ENCODE data around the gene WBP1L. TPM values are rescaled to one million over a fixed set of nuclear protein-coding genes. Genes with fewer than 3 reads are reported as not detected.

WBP1L gene
- total RNA-seq, 1 experiment from 2014 or later = 23.8 TPM

DNA sequence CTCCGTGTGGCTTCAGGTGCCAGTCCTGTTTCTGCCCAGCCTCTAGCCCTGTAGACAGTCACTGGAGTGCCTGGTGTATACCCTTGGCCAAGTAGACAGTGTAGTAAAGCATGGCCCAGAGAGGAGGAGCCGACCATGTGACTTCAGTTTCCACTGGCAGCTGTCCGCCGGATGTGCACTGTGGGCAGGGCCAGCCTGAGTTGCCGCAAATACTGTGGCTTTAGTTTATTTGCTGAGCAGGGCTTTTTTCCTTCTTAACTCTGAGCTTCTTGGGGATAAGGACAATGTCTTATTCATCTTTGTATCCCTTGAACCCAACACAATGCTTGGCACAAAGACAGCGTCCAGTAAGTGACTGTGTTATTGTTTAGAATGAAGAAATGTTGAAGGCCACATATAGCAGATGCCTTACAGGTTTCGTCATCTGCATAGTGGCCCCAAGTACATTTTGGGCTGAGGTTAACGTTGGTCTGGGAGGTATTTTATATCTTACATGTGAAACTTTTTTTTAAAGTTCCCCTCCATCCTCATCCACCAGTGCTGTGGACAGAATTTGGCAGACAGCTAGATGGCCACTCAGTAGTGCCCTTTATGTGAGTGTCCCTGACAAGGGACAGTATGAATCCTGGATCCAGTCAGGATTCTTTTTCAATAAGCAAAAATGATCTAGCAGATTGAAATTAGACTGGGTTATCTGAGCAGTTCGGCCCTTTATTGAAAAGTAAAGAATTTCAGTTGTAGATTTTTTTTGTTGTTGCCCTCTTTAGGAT is 52.8 kb downstream of the WBP1L start:
- ChIA-PET POLR2A (ENCODE audit: unreplicated experiment) (no interaction called here), CTCF (no interaction called here)

DNA sequence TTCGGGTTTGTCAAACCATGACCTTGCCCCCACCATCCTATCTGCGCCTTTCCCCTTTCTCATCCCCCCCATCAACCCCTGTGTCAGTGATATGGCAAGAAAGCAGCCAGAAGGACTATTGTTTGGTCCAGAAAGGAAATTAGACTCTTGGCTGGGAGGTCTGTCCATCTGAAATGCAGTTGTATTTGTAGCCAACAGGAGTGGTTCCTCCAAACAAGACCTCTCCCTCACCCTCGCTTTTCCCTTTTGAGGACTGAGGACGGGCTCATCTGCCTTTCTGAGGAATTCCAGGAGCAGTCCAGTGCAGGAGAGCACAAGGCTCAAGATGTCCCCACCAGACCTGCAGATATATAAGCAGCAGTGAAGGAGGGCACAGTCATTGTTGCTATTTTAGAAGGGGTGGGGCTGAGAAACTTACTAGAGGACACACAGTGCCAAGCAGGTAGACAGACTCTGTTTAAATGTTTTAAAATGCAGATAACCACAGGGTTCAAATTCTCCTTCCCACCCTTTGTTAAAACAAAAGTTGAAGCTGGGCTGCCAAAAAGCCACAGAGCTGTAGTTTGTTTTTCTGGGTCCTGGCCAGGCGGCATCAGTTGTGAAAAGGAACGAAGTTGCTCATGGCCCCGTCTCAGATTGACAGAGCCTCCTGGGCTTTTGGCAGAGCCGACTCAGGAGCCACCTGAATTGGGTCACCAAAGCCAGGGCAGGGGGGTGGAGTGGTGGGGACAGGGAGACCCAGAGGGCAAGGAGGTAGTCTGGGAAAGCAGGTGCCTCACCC is 56.1 kb downstream of the WBP1L start:
- no peaks in the 10 kb centered on the region for H3F3A ChIP-seq (ENCODE audit: low read length, unreplicated experiment)
- H3K4me3 ChIP-seq (ENCODE audit: low read length) = no peak overlapping the region
- H3K9me2 ChIP-seq (replicated peaks; ENCODE audit: low read length) = no peaks in the 10 kb centered on the region
- H3K79me2 ChIP-seq (ENCODE audit: low read length) = no peaks in the 10 kb centered on the region
- no peaks in the 10 kb centered on the region for H3K27me3 ChIP-seq (ENCODE audit: low read length)
- intact Hi-C loops (cut with micrococcal nuclease) = no loop called here
- ChIA-PET POLR2A (ENCODE audit: unreplicated experiment) (no interaction called here), CTCF (no interaction called here)
- no peaks in the 10 kb centered on the region for H4K20me1 ChIP-seq (ENCODE audit: low read length)
- H3K9ac ChIP-seq (ENCODE audit: low read length) = no peak overlapping the region
- ATAC-seq = no peak
- no peak overlapping the region for H3K4me2 ChIP-seq (ENCODE audit: low read length)
- TF ChIP-seq EZH2phosphoT487 (IDR thresholded peaks at IDR 0.05; ENCODE audit: borderline replicate concordance, low read length) = no peak
- DNase-seq = no peak
- BruUV-seq (replicated peaks) = no TSS peak
- no peaks in the 10 kb centered on the region; the same call in 1 of the 2 replicates for H3K36me3 ChIP-seq (ENCODE audit: low read depth, low read length)
- H3K4me1 ChIP-seq (ENCODE audit: insufficient read depth, low read length) = no peaks in the 10 kb centered on the region
- no peak overlapping the region for H3K27ac ChIP-seq (ENCODE audit: low read length)
- no peaks in the 10 kb centered on the region for H3K9me3 ChIP-seq (ENCODE audit: low read length)
- no peak overlapping the region for H2AFZ ChIP-seq (ENCODE audit: low read length)

More for the DNA sequence above, 52.8 kb downstream of the WBP1L start:
- Histone ChIP-seq H3K9ac (ENCODE audit: low read length) (no peak overlapping the region), H4K20me1 (ENCODE audit: low read length) (no peaks in the 10 kb centered on the region), H3K27me3 (ENCODE audit: low read length) (no peaks in the 10 kb centered on the region), H3K4me2 (ENCODE audit: low read length) (no peak overlapping the region), H3K4me1 (ENCODE audit: insufficient read depth, low read length) (no peaks in the 10 kb centered on the region), H3K9me3 (ENCODE audit: low read length) (no peaks in the 10 kb centered on the region), H2AFZ (ENCODE audit: low read length) (no peak overlapping the region), H3K36me3 (ENCODE audit: low read depth, low read length) (no peaks in the 10 kb centered on the region), H3K27ac (ENCODE audit: low read length) (no peak overlapping the region), H3K79me2 (ENCODE audit: low read length) (no peaks in the 10 kb centered on the region), H3K9me2 (replicated peaks; ENCODE audit: low read length) (no peaks in the 10 kb centered on the region), H3K4me3 (ENCODE audit: low read length) (no peak overlapping the region), H3F3A (ENCODE audit: low read length, unreplicated experiment) (no peaks in the 10 kb centered on the region)
- ATAC-seq = no peak
- DNase-seq = no peak
- no peak for TF ChIP-seq EZH2phosphoT487 (IDR thresholded peaks at IDR 0.05; ENCODE audit: borderline replicate concordance, low read length)
- TF ChIP-seq, protein P1, sequence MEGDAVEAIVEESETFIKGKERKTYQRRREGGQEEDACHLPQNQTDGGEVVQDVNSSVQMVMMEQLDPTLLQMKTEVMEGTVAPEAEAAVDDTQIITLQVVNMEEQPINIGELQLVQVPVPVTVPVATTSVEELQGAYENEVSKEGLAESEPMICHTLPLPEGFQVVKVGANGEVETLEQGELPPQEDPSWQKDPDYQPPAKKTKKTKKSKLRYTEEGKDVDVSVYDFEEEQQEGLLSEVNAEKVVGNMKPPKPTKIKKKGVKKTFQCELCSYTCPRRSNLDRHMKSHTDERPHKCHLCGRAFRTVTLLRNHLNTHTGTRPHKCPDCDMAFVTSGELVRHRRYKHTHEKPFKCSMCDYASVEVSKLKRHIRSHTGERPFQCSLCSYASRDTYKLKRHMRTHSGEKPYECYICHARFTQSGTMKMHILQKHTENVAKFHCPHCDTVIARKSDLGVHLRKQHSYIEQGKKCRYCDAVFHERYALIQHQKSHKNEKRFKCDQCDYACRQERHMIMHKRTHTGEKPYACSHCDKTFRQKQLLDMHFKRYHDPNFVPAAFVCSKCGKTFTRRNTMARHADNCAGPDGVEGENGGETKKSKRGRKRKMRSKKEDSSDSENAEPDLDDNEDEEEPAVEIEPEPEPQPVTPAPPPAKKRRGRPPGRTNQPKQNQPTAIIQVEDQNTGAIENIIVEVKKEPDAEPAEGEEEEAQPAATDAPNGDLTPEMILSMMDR (conservative IDR thresholded peaks at IDR 0.05; ENCODE audit: low read depth, low read length) = no peak
- TF ChIP-seq EZH2 (IDR thresholded peaks at IDR 0.05; ENCODE audit: low read length, unreplicated experiment) = no peak
- intact Hi-C loops (cut with micrococcal nuclease) = no loop called here
- no TSS peak for BruUV-seq (replicated peaks)

DNA sequence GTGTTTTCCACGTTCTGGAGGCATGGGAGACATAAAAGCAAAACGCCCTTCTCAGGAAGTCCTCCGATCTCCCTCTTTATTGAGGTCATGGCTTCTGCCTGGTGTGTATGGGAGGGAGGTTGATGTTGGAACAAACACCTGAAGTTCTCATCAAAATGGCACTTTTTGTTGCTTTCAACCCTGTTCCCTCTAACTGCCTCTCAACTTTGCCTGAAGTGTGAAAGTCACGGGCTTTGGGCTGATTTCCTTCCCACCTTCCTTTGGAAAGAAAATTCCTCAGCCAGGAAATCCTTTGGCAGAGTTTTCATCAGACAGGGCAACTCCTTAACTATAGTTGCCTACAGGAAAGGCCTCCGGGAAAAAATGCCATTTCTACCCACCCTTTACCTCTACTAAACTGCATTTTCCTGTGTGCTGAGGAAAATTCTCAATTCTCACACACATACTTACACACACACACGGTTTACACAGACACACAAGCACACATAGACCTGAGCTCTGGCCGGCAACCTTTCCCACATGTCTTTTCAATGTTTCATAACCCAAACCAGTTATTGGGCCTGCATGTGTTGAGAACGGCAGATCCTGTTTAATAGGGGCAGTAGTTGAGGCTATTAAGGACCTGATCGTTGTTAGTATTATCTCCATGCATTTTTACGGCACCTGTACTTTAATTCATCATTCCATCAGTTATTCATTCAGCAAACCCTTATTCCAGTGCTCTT is 57.0 kb downstream of the WBP1L start:
- no peaks in the 10 kb centered on the region for H3K79me2 ChIP-seq (ENCODE audit: low read length)
- BruUV-seq (replicated peaks) = no TSS peak
- H3K9me2 ChIP-seq (replicated peaks; ENCODE audit: low read length) = no peaks in the 10 kb centered on the region
- no peak overlapping the region for H3K27ac ChIP-seq (ENCODE audit: low read length)
- ChIA-PET CTCF (no interaction called here), POLR2A (ENCODE audit: unreplicated experiment) (no interaction called here)
- no peaks in the 10 kb centered on the region for H3F3A ChIP-seq (ENCODE audit: low read length, unreplicated experiment)
- H3K9ac ChIP-seq (ENCODE audit: low read length) = no peak overlapping the region
- no peaks in the 10 kb centered on the region; the same call in 1 of the 2 replicates for H3K36me3 ChIP-seq (ENCODE audit: low read depth, low read length)
- no peak for TF ChIP-seq EZH2 (IDR thresholded peaks at IDR 0.05; ENCODE audit: low read length, unreplicated experiment)
- TF ChIP-seq, protein P1 (conservative IDR thresholded peaks at IDR 0.05; ENCODE audit: low read depth, low read length) = no peak
- intact Hi-C loops (cut with micrococcal nuclease) = no loop called here
- H2AFZ ChIP-seq (ENCODE audit: low read length) = no peak overlapping the region
- DNase-seq (no peak), ATAC-seq (no peak)
- H3K4me1 ChIP-seq (ENCODE audit: insufficient read depth, low read length) = no peaks in the 10 kb centered on the region
- no peak overlapping the region for H3K4me2 ChIP-seq (ENCODE audit: low read length)
- H3K9me3 ChIP-seq (ENCODE audit: low read length) = no peaks in the 10 kb centered on the region
- no peaks in the 10 kb centered on the region for H3K27me3 ChIP-seq (ENCODE audit: low read length)
- H4K20me1 ChIP-seq (ENCODE audit: low read length) = no peaks in the 10 kb centered on the region
- no peak overlapping the region for H3K4me3 ChIP-seq (ENCODE audit: low read length)

Data from PC-3 (cell line).